Activated naive CD4-positive, alpha-beta T cell treated with Interleukin-2 at 50 U/mL for 16 hours (primary cell): ENCODE data around the gene DGAT2L6.
"Not testable (repeated sequence)": the region's sequence is repeated elsewhere in the genome, so short reads cannot be mapped to it uniquely, and the experiment has no call there.

Source experiments
- DNase-seq: peaks from one replicate; pipeline ENCODE4 v3.0.0-alpha.2; 2020

Gene DGAT2L6

GRCh38 chrX:70201732-70202131 is 24.4 kb downstream of the DGAT2L6 start:
- no peak for DNase-seq

- DNase-seq = no peak
These were observed 31.2 kb downstream of the DGAT2L6 start for GRCh38 chrX:70208479-70208878.

- not testable (repeated sequence) for DNase-seq
These were observed 32.3 kb downstream of the DGAT2L6 start for GRCh38 chrX:70209570-70209969.

GRCh38 chrX:70219938-70220764 is 42.9 kb downstream of the DGAT2L6 start:
- no peak for DNase-seq

GRCh38 chrX:70226048-70226447 is 48.8 kb downstream of the DGAT2L6 start:
- no peak for DNase-seq

- DNase-seq = no peak
These were observed 49.4 kb downstream of the DGAT2L6 start for GRCh38 chrX:70226687-70227086.

GRCh38 chrX:70231666-70232065 is 54.4 kb downstream of the DGAT2L6 start:
- DNase-seq = no peak

GRCh38 chrX:70234355-70234754 is 57.1 kb downstream of the DGAT2L6 start, which contains the start of gene AWAT1:
AWAT1 (plus strand) TSS chrX:70234655; CDS start chrX:70234696, 41 bp downstream.
- DNase-seq = no peak

GRCh38 chrX:70240751-70241150 is 63.5 kb downstream of the DGAT2L6 start:
- DNase-seq = no peak

- no peak for DNase-seq
These were observed 64.2 kb downstream of the DGAT2L6 start for GRCh38 chrX:70241501-70241900.

- DNase-seq = not testable (repeated sequence)
These were observed 66.3 kb downstream of the DGAT2L6 start for GRCh38 chrX:70243601-70244000.

GRCh38 chrX:70244881-70245280 is 67.6 kb downstream of the DGAT2L6 start:
- DNase-seq = no peak

GRCh38 chrX:70247252-70247651 is 70.0 kb downstream of the DGAT2L6 start:
- DNase-seq = no peak

GRCh38 chrX:70252491-70252890 is 75.2 kb downstream of the DGAT2L6 start:
- no peak for DNase-seq

- DNase-seq = no peak
These were observed 76.2 kb downstream of the DGAT2L6 start for GRCh38 chrX:70253377-70254062.

GRCh38 chrX:70254063-70254400 is 76.7 kb downstream of the DGAT2L6 start:
- DNase-seq = no peak

GRCh38 chrX:70254909-70255308 is 77.6 kb downstream of the DGAT2L6 start:
- no peak for DNase-seq
